Endodermal cell (in vitro differentiated cells): ENCODE results near the gene TMEM267. TPM values are rescaled to one million over a fixed set of nuclear protein-coding genes. Genes with fewer than 3 reads are reported as not detected.
"Not testable (repeated sequence)": the region's sequence is repeated elsewhere in the genome, so short reads cannot be mapped to it uniquely, and the experiment has no call there.

Experiments
- DNase-seq: peaks from one replicate; pipeline ENCODE4 v3.0.0-alpha.2; 2017
- H3K27ac ChIP-seq: 2 replicates; pipeline ENCODE4 v1.5.1; 2013; ENCODE audit warnings: mild to moderate bottlenecking, low read depth, low read length, moderate library complexity
- H3K27me3 ChIP-seq: 2 replicates; pipeline ENCODE4 v1.6.1; 2013; ENCODE audit warnings: mild to moderate bottlenecking, low read length, moderate library complexity; ENCODE audit not compliant: insufficient read depth, control insufficient read depth, poor library complexity, severe bottlenecking
- H3K36me3 ChIP-seq: 2 replicates; pipeline ENCODE4 v1.7.0; 2013; ENCODE audit warnings: mild to moderate bottlenecking, low read length, moderate library complexity; ENCODE audit not compliant: control insufficient read depth, insufficient read depth
- H3K4me1 ChIP-seq: one replicate; pipeline ENCODE4 v1.7.0; 2013; ENCODE audit warnings: low read length; ENCODE audit not compliant: control insufficient read depth, insufficient read depth
- H3K4me3 ChIP-seq: 2 replicates; pipeline ENCODE4 v1.5.1; 2013; ENCODE audit warnings: mild to moderate bottlenecking, low read length, moderate library complexity
- H3K9ac ChIP-seq: 2 replicates; pipeline ENCODE4 v1.6.1; 2013; ENCODE audit warnings: mild to moderate bottlenecking, low read length, moderate library complexity; ENCODE audit not compliant: poor library complexity, severe bottlenecking; ENCODE audit errors: extremely low read depth
- H3K9me3 ChIP-seq: 2 replicates; pipeline ENCODE4 v1.6.1; 2013; ENCODE audit warnings: mild to moderate bottlenecking, low read length, moderate library complexity; ENCODE audit not compliant: control insufficient read depth
- H3K27ac Mint-ChIP-seq: 2 replicates; pipeline ENCODE4 v1.8.0; 2020; ENCODE audit warnings: mixed read lengths
- H3K27me3 Mint-ChIP-seq: 2 replicates; pipeline ENCODE4 v1.8.0; 2021; ENCODE audit warnings: mild to moderate bottlenecking, mixed read lengths; ENCODE audit not compliant: insufficient read depth
- H3K36me3 Mint-ChIP-seq: 2 replicates; pipeline ENCODE4 v1.8.0; 2020; ENCODE audit warnings: low read depth, mixed read lengths
- H3K4me1 Mint-ChIP-seq: 2 replicates; pipeline ENCODE4 v1.8.0; 2020; ENCODE audit warnings: mixed read lengths
- H3K4me3 Mint-ChIP-seq: 2 replicates; pipeline ENCODE4 v1.8.0; 2020; ENCODE audit warnings: mild to moderate bottlenecking, moderate library complexity, mixed read lengths
- H3K9me3 Mint-ChIP-seq: 2 replicates; pipeline ENCODE4 v1.8.0; 2020; ENCODE audit warnings: mild to moderate bottlenecking, mixed read lengths
- CTCF ChIP-seq: fragments of 200-600 bp; sonication (generic); conservative IDR thresholded peaks from 2 replicates; pipeline ENCODE4 v1.5.0; 2021; ENCODE audit warnings: antibody characterized with exemption, mild to moderate bottlenecking
- WGBS, 2 experiments: methylation state at CpG; one replicate each; pipeline versions ENCODE4 v1.1.5 to v1.1.7; 2013; ENCODE audit warnings: missing lambda C conversion rate in 2 of 2, mixed read lengths in 1 of 2; ENCODE audit not compliant: insufficient coverage in 1 of 2, insufficient read length in 1 of 2; 5-methylcytosine and 5-hydroxymethylcytosine counted together
- total RNA-seq, 2 donors: library from RNA; stranded (reverse); fragmentation: NEBNext Ultra II Directional in 1 of 2; extraction: Animal tissue kit (Norgen Biotek cat#: 25700) in 1 of 2; gene quantifications; 2 replicates in 1 of 2; 3 replicates in 1 of 2; pipeline ENCODE4 v1.2.1, GENCODE V29; 2021

The TMEM267 gene
- total RNA-seq, 2 donors from 2014 or later, result 8.3 to 8.9 TPM

GRCh38 chr5:43456556-43456955 is 27.1 kb downstream of the TMEM267 start:
- no peak for DNase-seq
- H3K27me3 ChIP-seq, result no peaks in the 10 kb centered on the region
- H3K27me3 Mint-ChIP-seq, result no peaks in the 10 kb centered on the region
- peak overlapping the region; percentile 43 for H3K4me3 ChIP-seq
- H3K9me3 Mint-ChIP-seq, result peaks cover 40% of the 10 kb centered on the region
- no peaks in the 10 kb centered on the region for H3K4me1 ChIP-seq
- H3K9me3 ChIP-seq, result peaks cover 54% of the 10 kb centered on the region
- no peak overlapping the region for H3K9ac ChIP-seq
- no peak overlapping the region for H3K27ac Mint-ChIP-seq
- no peaks in the 10 kb centered on the region for H3K4me1 Mint-ChIP-seq
- H3K36me3 ChIP-seq, result peaks cover 62% of the 10 kb centered on the region
- TF ChIP-seq CTCF, result no peak
- WGBS, 2 experiments, result 96 to 100% methylated on average over 3 of the region's 3 CpGs
- peaks cover 61% of the 10 kb centered on the region for H3K36me3 Mint-ChIP-seq
- H3K4me3 Mint-ChIP-seq, result no peak overlapping the region
- H3K27ac ChIP-seq, result no peak overlapping the region

- not testable (repeated sequence) for H3K4me3 ChIP-seq, H3K27me3 ChIP-seq, H3K9ac ChIP-seq, H3K27me3 Mint-ChIP-seq, H3K27ac Mint-ChIP-seq, H3K4me3 Mint-ChIP-seq, H3K27ac ChIP-seq, DNase-seq, H3K4me1 ChIP-seq, H3K4me1 Mint-ChIP-seq
- peaks cover 52% of the 10 kb centered on the region for H3K9me3 Mint-ChIP-seq
- Histone ChIP-seq H3K36me3 (peaks cover 28% of the 10 kb centered on the region), H3K9me3 (peaks cover 41% of the 10 kb centered on the region)
- H3K36me3 Mint-ChIP-seq, result peaks cover 34% of the 10 kb centered on the region
These were observed 42.1 kb downstream of the TMEM267 start for GRCh38 chr5:43441575-43441974.

GRCh38 chr5:43437062-43437660 is 46.5 kb downstream of the TMEM267 start:
- WGBS, 2 experiments, result 97 to 98% methylated on average over 3 of the region's 3 CpGs
- H3K9me3 ChIP-seq, result peaks cover 7% of the 10 kb centered on the region
- DNase-seq, result no peak
- H3K27me3 Mint-ChIP-seq, result peaks cover 6% of the 10 kb centered on the region
- no peak overlapping the region for H3K4me3 ChIP-seq
- H3K4me3 Mint-ChIP-seq, result no peak overlapping the region
- TF ChIP-seq CTCF, result no peak
- peaks cover 4% of the 10 kb centered on the region for H3K36me3 Mint-ChIP-seq
- H3K27ac Mint-ChIP-seq, result no peak overlapping the region
- no peak overlapping the region for H3K27ac ChIP-seq
- no peaks in the 10 kb centered on the region for H3K27me3 ChIP-seq
- H3K36me3 ChIP-seq, result no peaks in the 10 kb centered on the region
- H3K4me1 ChIP-seq, result peaks cover 14% of the 10 kb centered on the region
- H3K4me1 Mint-ChIP-seq, result peaks cover 17% of the 10 kb centered on the region
- peaks cover 28% of the 10 kb centered on the region for H3K9me3 Mint-ChIP-seq
- no peak overlapping the region for H3K9ac ChIP-seq

GRCh38 chr5:43433382-43433781 is 50.3 kb downstream of the TMEM267 start:
- Histone ChIP-seq H3K27ac (no peak overlapping the region), H3K9me3 (no peaks in the 10 kb centered on the region), H3K36me3 (no peaks in the 10 kb centered on the region), H3K9ac (no peak overlapping the region), H3K4me3 (peak overlapping the region; percentile 42), H3K27me3 (no peaks in the 10 kb centered on the region), H3K4me1 (peaks cover 14% of the 10 kb centered on the region)
- no peak for DNase-seq
- WGBS, 2 experiments, result 64 to 79% methylated on average over 3 to 4 of the region's 4 CpGs
- H3K36me3 Mint-ChIP-seq, result no peaks in the 10 kb centered on the region
- H3K4me1 Mint-ChIP-seq, result peaks cover 24% of the 10 kb centered on the region
- H3K9me3 Mint-ChIP-seq, result no peaks in the 10 kb centered on the region
- no peak overlapping the region for H3K27ac Mint-ChIP-seq
- H3K27me3 Mint-ChIP-seq, result no peaks in the 10 kb centered on the region
- H3K4me3 Mint-ChIP-seq, result no peak overlapping the region
- no peak for TF ChIP-seq CTCF
